KMS-11 (cell line): ENCODE measurements around the gene NOXA1.

Experiments used
- H2AFZ ChIP-seq: fragments of 200-600 bp; sonication (generic); 2 replicates; pipeline ENCODE4 v1.6.1; 2016; ENCODE audit warnings: antibody characterized with exemption, mixed run types, low read depth
- H3K27ac ChIP-seq: fragments of 200-600 bp; sonication (generic); 2 replicates; pipeline ENCODE4 v1.6.1; 2016; ENCODE audit warnings: mild to moderate bottlenecking, mixed run types
- H3K27me3 ChIP-seq: fragments of 200-600 bp; sonication (generic); 2 replicates; pipeline ENCODE4 v1.6.1; 2017; ENCODE audit warnings: mild to moderate bottlenecking, low read depth, mixed run types, moderate library complexity; ENCODE audit not compliant: insufficient read depth
- H3K36me3 ChIP-seq: fragments of 200-600 bp; sonication (generic); 2 replicates; pipeline ENCODE4 v1.6.1; 2017; ENCODE audit warnings: mild to moderate bottlenecking, mixed run types; ENCODE audit not compliant: insufficient read depth
- H3K4me1 ChIP-seq: fragments of 200-600 bp; sonication (generic); 2 replicates; pipeline ENCODE4 v1.6.1; 2016; ENCODE audit warnings: mild to moderate bottlenecking, low read depth, mixed run types; ENCODE audit not compliant: poor library complexity, severe bottlenecking
- H3K4me2 ChIP-seq: fragments of 200-600 bp; sonication (generic); 2 replicates; pipeline ENCODE4 v1.7.0; 2016; ENCODE audit warnings: mild to moderate bottlenecking, mixed run types
- H3K4me3 ChIP-seq: fragments of 200-600 bp; sonication (generic); IDR thresholded peaks from 2 replicates; pipeline ENCODE4 v1.6.1; 2017; ENCODE audit warnings: low read depth, low read length, mixed read lengths; ENCODE audit not compliant: insufficient read depth
- H3K79me2 ChIP-seq: fragments of 200-600 bp; sonication (generic); 2 replicates; pipeline ENCODE4 v1.6.1; 2016; ENCODE audit warnings: low read depth, mixed run types; ENCODE audit not compliant: insufficient read depth
- H3K9ac ChIP-seq: fragments of 200-600 bp; sonication (generic); 2 replicates; pipeline ENCODE4 v1.6.1; 2016; ENCODE audit warnings: mild to moderate bottlenecking, mixed run types
- H4K20me1 ChIP-seq: fragments of 200-600 bp; sonication (generic); 2 replicates; pipeline ENCODE4 v1.6.1; 2016; ENCODE audit warnings: mild to moderate bottlenecking, mixed run types; ENCODE audit not compliant: insufficient read depth
- TF ChIP-seq, protein P1 (sequence below): fragments of 200-600 bp; sonication (generic); conservative IDR thresholded peaks from 2 replicates; pipeline ENCODE4 v1.6.1; 2017; ENCODE audit warnings: low read depth, mild to moderate bottlenecking, antibody characterized with exemption, low read length, moderate library complexity, mixed read lengths

NOXA1 gene

DNA sequence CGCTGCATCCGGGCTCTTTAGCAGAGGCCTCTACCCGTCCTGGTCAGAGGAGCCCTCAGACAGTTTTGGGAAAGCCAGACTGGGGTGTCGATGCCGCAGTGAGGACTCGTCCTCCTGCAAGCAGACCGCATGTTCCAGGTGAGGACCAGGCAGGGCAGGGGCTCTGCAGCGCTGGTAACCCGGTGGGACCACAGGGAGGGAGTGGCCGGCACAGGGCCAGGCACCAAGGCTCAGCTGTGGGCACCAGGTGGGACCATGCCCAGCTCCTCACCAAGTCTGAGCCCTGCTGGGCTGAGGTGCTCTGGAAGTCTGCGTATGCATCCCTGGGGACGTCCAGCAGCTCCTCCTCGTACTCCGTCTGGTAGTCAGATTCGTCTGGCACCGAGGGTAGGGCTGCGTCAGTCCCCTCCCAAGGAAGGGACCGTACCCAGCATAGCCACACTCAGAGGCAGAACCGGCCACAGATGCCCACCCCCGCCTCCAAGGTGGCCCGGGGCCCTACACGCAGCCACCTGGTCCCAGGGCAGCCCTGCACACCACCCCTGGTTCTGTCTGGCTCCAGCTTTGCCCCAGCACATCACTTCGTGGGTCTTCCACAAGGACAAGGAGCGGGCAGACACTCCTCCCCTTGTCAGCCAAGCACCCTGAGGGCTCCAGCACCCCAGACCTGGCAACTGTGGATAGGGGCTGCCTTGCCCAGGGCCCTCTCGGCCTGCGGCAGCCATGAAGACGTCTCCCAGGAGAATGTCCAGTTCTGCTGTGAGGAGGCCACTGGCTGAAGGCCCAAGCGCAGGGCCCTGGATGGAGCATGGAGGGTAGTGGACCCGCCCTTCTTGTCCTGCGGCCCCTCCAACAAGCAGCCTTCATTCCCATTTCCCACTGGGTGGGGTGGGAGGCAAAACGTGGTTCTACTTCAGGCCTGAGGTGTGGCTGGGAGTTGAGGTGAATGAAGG is 37.4 kb downstream of the NOXA1 start:
- H3K27me3 ChIP-seq = no peaks in the 10 kb centered on the region
- H3K4me2 ChIP-seq = no peak overlapping the region; the same call in 1 of the 2 replicates
- H3K79me2 ChIP-seq = no peaks in the 10 kb centered on the region
- TF ChIP-seq, protein P1, sequence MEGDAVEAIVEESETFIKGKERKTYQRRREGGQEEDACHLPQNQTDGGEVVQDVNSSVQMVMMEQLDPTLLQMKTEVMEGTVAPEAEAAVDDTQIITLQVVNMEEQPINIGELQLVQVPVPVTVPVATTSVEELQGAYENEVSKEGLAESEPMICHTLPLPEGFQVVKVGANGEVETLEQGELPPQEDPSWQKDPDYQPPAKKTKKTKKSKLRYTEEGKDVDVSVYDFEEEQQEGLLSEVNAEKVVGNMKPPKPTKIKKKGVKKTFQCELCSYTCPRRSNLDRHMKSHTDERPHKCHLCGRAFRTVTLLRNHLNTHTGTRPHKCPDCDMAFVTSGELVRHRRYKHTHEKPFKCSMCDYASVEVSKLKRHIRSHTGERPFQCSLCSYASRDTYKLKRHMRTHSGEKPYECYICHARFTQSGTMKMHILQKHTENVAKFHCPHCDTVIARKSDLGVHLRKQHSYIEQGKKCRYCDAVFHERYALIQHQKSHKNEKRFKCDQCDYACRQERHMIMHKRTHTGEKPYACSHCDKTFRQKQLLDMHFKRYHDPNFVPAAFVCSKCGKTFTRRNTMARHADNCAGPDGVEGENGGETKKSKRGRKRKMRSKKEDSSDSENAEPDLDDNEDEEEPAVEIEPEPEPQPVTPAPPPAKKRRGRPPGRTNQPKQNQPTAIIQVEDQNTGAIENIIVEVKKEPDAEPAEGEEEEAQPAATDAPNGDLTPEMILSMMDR = no peak
- H3K4me1 ChIP-seq = peaks cover 11% of the 10 kb centered on the region
- no peaks in the 10 kb centered on the region for H4K20me1 ChIP-seq
- H3K9ac ChIP-seq = no peak overlapping the region
- no peaks in the 10 kb centered on the region for H3K36me3 ChIP-seq
- no peak overlapping the region for H3K4me3 ChIP-seq
- H3K27ac ChIP-seq = no peak overlapping the region
- no peak overlapping the region for H2AFZ ChIP-seq

DNA sequence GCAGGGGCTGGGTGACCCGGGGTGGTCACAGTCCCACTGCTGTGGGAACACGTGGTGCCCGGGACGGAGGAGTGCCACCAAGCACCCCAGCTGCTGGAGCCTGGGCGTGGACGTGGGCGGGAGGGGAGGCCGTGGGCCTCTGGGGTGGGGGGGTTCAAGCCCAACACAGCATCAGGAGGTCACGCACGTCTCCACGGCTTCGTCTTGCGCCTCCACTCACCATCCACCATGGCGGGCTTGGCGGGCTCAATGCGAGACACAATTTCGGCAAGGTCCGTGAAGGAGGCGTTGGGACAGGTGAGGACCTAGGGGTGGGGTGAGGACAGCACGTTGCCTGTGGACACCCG is 38.1 kb downstream of the NOXA1 start:
- H3K4me3 ChIP-seq = no peak overlapping the region
- no peak overlapping the region for H3K27ac ChIP-seq

DNA sequence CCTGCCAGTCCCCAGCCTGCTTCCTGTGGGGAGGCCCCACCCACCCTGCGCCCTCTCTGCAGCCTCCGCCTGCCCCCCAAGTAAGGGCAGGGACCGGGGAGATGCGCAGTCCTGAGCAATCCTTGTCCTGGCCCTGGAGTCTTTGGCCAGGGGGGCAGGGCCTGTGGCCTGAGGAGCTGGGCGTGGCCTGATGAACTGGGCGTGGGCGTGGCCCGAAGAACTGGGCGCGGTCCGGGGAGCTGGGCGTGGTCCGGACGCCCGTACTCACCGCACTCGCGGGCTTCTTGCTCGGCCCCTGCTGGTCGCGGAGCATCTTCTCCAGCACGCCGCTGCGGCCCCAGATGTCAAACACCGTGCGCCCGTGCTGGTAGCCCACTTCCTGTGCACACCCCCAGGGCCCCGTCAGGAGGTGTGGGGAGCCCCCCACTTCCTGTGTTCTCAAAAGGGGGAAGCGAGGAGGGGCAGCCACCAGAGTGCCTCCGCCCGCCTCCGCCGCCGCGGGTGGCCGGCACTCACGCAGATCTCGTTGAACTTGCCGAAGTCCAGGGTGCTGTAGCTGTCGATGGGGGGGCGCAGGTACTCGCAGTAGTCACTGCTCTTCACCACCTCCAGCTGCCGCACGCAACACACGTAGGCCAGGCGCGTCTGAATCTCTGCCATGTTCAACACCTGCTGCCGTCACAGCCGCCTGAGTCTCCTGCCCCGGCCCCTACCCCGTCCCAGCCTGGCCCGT is 38.6 kb downstream of the NOXA1 start:
- H2AFZ ChIP-seq = no peak overlapping the region
- H3K4me3 ChIP-seq = no peak overlapping the region
- no peak overlapping the region for H3K4me2 ChIP-seq

More for the DNA sequence above, 38.1 kb downstream of the NOXA1 start:
- Histone ChIP-seq H3K9ac (no peak overlapping the region), H3K79me2 (no peaks in the 10 kb centered on the region), H4K20me1 (no peaks in the 10 kb centered on the region), H3K36me3 (no peaks in the 10 kb centered on the region), H3K27me3 (no peaks in the 10 kb centered on the region), H3K4me1 (peaks cover 11% of the 10 kb centered on the region), H2AFZ (no peak overlapping the region), H3K4me2 (no peak overlapping the region)
- TF ChIP-seq, protein P1 = no peak

DNA sequence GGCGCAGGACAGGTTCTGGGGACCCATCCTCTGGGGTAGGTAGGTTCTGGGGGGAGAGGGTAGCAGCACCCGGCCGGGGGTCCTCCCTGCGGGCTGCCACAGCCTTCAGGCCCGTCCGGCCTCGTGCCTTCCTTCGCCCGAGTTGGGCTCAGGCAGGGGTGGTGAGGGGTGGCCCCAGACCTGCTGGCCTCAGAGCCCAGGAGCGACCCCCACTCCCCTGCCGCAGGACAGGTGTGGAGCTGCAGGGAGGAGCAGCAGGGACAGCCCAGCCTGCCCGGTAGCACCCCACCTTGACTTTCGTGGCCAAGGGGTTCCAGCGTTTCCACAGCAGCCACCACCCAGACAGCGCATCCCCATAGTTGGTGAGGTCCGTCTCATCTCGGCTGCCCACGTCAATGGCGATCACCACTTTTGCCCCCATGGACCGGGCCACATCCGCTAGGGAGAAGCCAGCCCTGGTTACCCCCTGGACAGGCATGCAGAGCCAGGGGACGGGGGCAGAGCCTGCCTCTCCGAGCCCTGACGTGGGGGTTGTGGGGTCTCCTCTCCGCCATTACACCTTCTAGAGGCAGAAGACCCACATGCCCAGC is 39.3 kb downstream of the NOXA1 start:
- Histone ChIP-seq H3K9ac (no peak overlapping the region), H2AFZ (no peak overlapping the region), H3K79me2 (no peaks in the 10 kb centered on the region), H3K27ac (no peak overlapping the region), H3K36me3 (no peaks in the 10 kb centered on the region), H3K4me2 (no peak overlapping the region), H3K4me3 (no peak overlapping the region), H3K27me3 (no peaks in the 10 kb centered on the region), H4K20me1 (no peaks in the 10 kb centered on the region), H3K4me1 (peaks cover 11% of the 10 kb centered on the region)
- TF ChIP-seq, protein P1 = no peak

More for the DNA sequence above, 38.6 kb downstream of the NOXA1 start:
- Histone ChIP-seq H4K20me1 (no peaks in the 10 kb centered on the region), H3K36me3 (no peaks in the 10 kb centered on the region), H3K4me1 (peaks cover 11% of the 10 kb centered on the region), H3K79me2 (no peaks in the 10 kb centered on the region), H3K9ac (no peak overlapping the region), H3K27me3 (no peaks in the 10 kb centered on the region), H3K27ac (no peak overlapping the region)
- TF ChIP-seq, protein P1 = no peak
